Measurements from ENCODE around the gene SLC23A2. TPM values are rescaled to one million over a fixed set of nuclear protein-coding genes. Genes with fewer than 3 reads are reported as not detected.

The SLC23A2 gene
- total RNA-seq, 4 donors from 2014 or later: 4.6 to 15.2 (median 7.9) TPM

GRCh38 chr20:4897600-4897999 is 103.7 kb downstream of the SLC23A2 start:
- 91 to 95% methylated on average over 4 of the region's 4 CpGs for WGBS, 2 donors
- intact Hi-C loops (cut with DNase I; ENCODE audit: low total_unique reads): no loop called here
- H3K4me3 ChIP-seq (ENCODE audit: low read depth, poor library complexity, severe bottlenecking): no peak overlapping the region
- no peak for TF ChIP-seq CTCF (IDR thresholded peaks at IDR 0.05)
- no peak for TF ChIP-seq POLR2A (IDR thresholded peaks at IDR 0.05)
- no peak for DNase-seq (ENCODE audit: low spot score in 2 of 2)

- H3K4me3 ChIP-seq (ENCODE audit: low read depth, poor library complexity, severe bottlenecking): no peak overlapping the region
- TF ChIP-seq POLR2A (IDR thresholded peaks at IDR 0.05) (no peak), CTCF (IDR thresholded peaks at IDR 0.05) (no peak)
- WGBS, 2 donors: 96% methylated on average over 9 of the region's 9 CpGs
- DNase-seq (ENCODE audit: low spot score in 2 of 2): no peak
- intact Hi-C loops (cut with DNase I; ENCODE audit: low total_unique reads): no loop called here
Observed at GRCh38 chr20:4896971-4897497, 104.3 kb downstream of the SLC23A2 start.

- 92 to 94% methylated on average over 16 of the region's 16 CpGs for WGBS, 2 donors
- no peak for DNase-seq (ENCODE audit: low spot score in 2 of 2)
- TF ChIP-seq POLR2A (IDR thresholded peaks at IDR 0.05) (no peak), CTCF (IDR thresholded peaks at IDR 0.05) (no peak)
- intact Hi-C loops (cut with DNase I; ENCODE audit: low total_unique reads): no loop called here
- no peak overlapping the region for H3K4me3 ChIP-seq (ENCODE audit: low read depth, poor library complexity, severe bottlenecking)
Observed at GRCh38 chr20:4896119-4896702, 105.1 kb downstream of the SLC23A2 start.

GRCh38 chr20:4894981-4895381 is 106.3 kb downstream of the SLC23A2 start:
- no peak overlapping the region for H3K4me3 ChIP-seq (ENCODE audit: low read depth, poor library complexity, severe bottlenecking)
- intact Hi-C loops (cut with DNase I; ENCODE audit: low total_unique reads): no loop called here
- WGBS, 2 donors: 86 to 88% methylated on average over 8 of the region's 8 CpGs
- no peak for TF ChIP-seq POLR2A (IDR thresholded peaks at IDR 0.05)
- no peak for TF ChIP-seq CTCF (IDR thresholded peaks at IDR 0.05)
- DNase-seq (ENCODE audit: low spot score in 2 of 2): no peak

- intact Hi-C loops (cut with DNase I; ENCODE audit: low total_unique reads): no loop called here
- H3K4me3 ChIP-seq (ENCODE audit: low read depth, poor library complexity, severe bottlenecking): no peak overlapping the region
- 82 to 84% methylated on average over 3 of the region's 3 CpGs for WGBS, 2 donors
- TF ChIP-seq CTCF (IDR thresholded peaks at IDR 0.05) (no peak), POLR2A (IDR thresholded peaks at IDR 0.05) (no peak)
- no peak for DNase-seq (ENCODE audit: low spot score in 2 of 2)
Observed at GRCh38 chr20:4894409-4894808, 106.9 kb downstream of the SLC23A2 start.

GRCh38 chr20:4893709-4894108 is 107.6 kb downstream of the SLC23A2 start:
- WGBS, 2 donors: 92 to 93% methylated on average over 7 of the region's 7 CpGs
- H3K4me3 ChIP-seq (ENCODE audit: low read depth, poor library complexity, severe bottlenecking): no peak overlapping the region
- no peak for TF ChIP-seq CTCF (IDR thresholded peaks at IDR 0.05)
- TF ChIP-seq POLR2A (IDR thresholded peaks at IDR 0.05): no peak
- no peak for DNase-seq (ENCODE audit: low spot score in 2 of 2)
- intact Hi-C loops (cut with DNase I; ENCODE audit: low total_unique reads): no loop called here
